CD14-positive monocyte (primary cell): Measurements from ENCODE around the gene CRX. TPM values are rescaled to one million over a fixed set of nuclear protein-coding genes. Genes with fewer than 3 reads are reported as not detected.
"Not testable (repeated sequence)": the region's sequence is repeated elsewhere in the genome, so short reads cannot be mapped to it uniquely, and the experiment has no call there.

Experiments used
- DNase-seq, 3 donors: peaks; one replicate each; pipeline ENCODE4 v3.0.0-alpha.2; 2011 to 2022
- H2AFZ ChIP-seq: 2 replicates; pipeline ENCODE4 v1.6.0; 2012; ENCODE audit warnings: mild to moderate bottlenecking, low read depth, low read length, inconsistent platforms; ENCODE audit not compliant: insufficient read depth, poor library complexity, severe bottlenecking
- H3K27ac ChIP-seq, 2 donors: 1 replicate in 1 of 2; 2 replicates in 1 of 2; pipeline ENCODE4 v1.5.1; 2012 to 2013; ENCODE audit warnings: low read length in 2 of 2, control low read depth in 1 of 2, inconsistent platforms in 1 of 2, low read depth in 1 of 2, mild to moderate bottlenecking in 1 of 2
- H3K27me3 ChIP-seq, 2 donors: one replicate each; pipeline versions ENCODE4 v1.6.0 to v1.6.1; 2011 to 2013; ENCODE audit warnings: low read length in 2 of 2; ENCODE audit not compliant: control insufficient read depth in 2 of 2, insufficient read depth in 2 of 2
- H3K36me3 ChIP-seq, 2 donors: replicated peaks in 1 of 2; 1 replicate in 1 of 2; 2 replicates in 1 of 2; pipeline versions ENCODE4 v1.5.1 to v1.6.1; 2012 to 2013; ENCODE audit warnings: low read length in 2 of 2, control low read depth in 1 of 2, inconsistent platforms in 1 of 2, mild to moderate bottlenecking in 1 of 2; ENCODE audit not compliant: insufficient read depth in 2 of 2, control insufficient read depth in 1 of 2
- H3K4me1 ChIP-seq, 2 donors: 1 replicate in 1 of 2; 2 replicates in 1 of 2; pipeline versions ENCODE4 v1.5.1 to v1.6.1; 2012 to 2013; ENCODE audit warnings: low read length in 2 of 2, control low read depth in 1 of 2, inconsistent platforms in 1 of 2, mild to moderate bottlenecking in 1 of 2, moderate library complexity in 1 of 2; ENCODE audit not compliant: insufficient read depth in 2 of 2, control insufficient read depth in 1 of 2
- H3K4me2 ChIP-seq: replicated peaks from 2 replicates; pipeline ENCODE3; 2012; ENCODE audit warnings: low read length, moderate library complexity, mild to moderate bottlenecking; ENCODE audit not compliant: poor library complexity, severe bottlenecking; ENCODE audit errors: extremely low read depth
- H3K4me3 ChIP-seq, 3 experiments: fragments of 200-600 bp in 1 of 3; sonication (generic) in 1 of 3; replicated peaks in 1 of 3; 1 replicate in 2 of 3; 2 replicates in 1 of 3; pipeline ENCODE4 v1.5.1; 2011 to 2013; ENCODE audit warnings: low read length in 3 of 3, mild to moderate bottlenecking in 3 of 3, control low read depth in 2 of 3, low read depth in 2 of 3, inconsistent platforms in 1 of 3, moderate library complexity in 1 of 3
- H3K79me2 ChIP-seq: 2 replicates; pipeline ENCODE4 v1.6.0; 2012; ENCODE audit warnings: mild to moderate bottlenecking, control low read depth, inconsistent platforms, low read length, moderate library complexity; ENCODE audit not compliant: insufficient read depth
- H3K9ac ChIP-seq: 2 replicates; pipeline ENCODE4 v1.6.0; 2017; ENCODE audit warnings: low read length, mild to moderate bottlenecking; ENCODE audit not compliant: insufficient read depth, poor library complexity, severe bottlenecking
- H3K9me3 ChIP-seq, 2 donors: replicated peaks in 1 of 2; 1 replicate in 1 of 2; 2 replicates in 1 of 2; pipeline versions ENCODE4 v1.5.1 to v1.6.1; 2012 to 2013; ENCODE audit warnings: low read length in 2 of 2, control low read depth in 1 of 2; ENCODE audit not compliant: control insufficient read depth in 1 of 2, insufficient read depth in 1 of 2
- H4K20me1 ChIP-seq: 2 replicates; pipeline ENCODE4 v1.6.0; 2012; ENCODE audit warnings: mild to moderate bottlenecking, low read length, control low read depth, moderate library complexity; ENCODE audit not compliant: insufficient read depth
- H3K27ac Mint-ChIP-seq, 7 donors: one replicate each; pipeline ENCODE4 v1.8.0; 2020; ENCODE audit warnings: mild to moderate bottlenecking in 7 of 7, mixed read lengths in 7 of 7, moderate library complexity in 6 of 7, inconsistent platforms in 2 of 7
- H3K27me3 Mint-ChIP-seq, 3 donors: one replicate each; pipeline ENCODE4 v1.8.0; 2021 to 2022; ENCODE audit warnings: low read depth in 3 of 3, mild to moderate bottlenecking in 3 of 3, mixed read lengths in 3 of 3, moderate library complexity in 3 of 3, inconsistent platforms in 1 of 3
- H3K36me3 Mint-ChIP-seq, 2 donors: one replicate each; pipeline ENCODE4 v1.8.0; 2020; ENCODE audit warnings: mixed read lengths in 2 of 2, inconsistent platforms in 1 of 2, mild to moderate bottlenecking in 1 of 2
- H3K4me1 Mint-ChIP-seq: one replicate; pipeline ENCODE4 v1.8.0; 2020; ENCODE audit warnings: mild to moderate bottlenecking, mixed read lengths
- H3K4me3 Mint-ChIP-seq, 2 donors: one replicate each; pipeline ENCODE4 v1.8.0; 2020; ENCODE audit warnings: mild to moderate bottlenecking in 2 of 2, mixed read lengths in 2 of 2, moderate library complexity in 1 of 2
- H3K9me3 Mint-ChIP-seq, 7 donors: one replicate each; pipeline ENCODE4 v1.8.0; 2020 to 2022; ENCODE audit warnings: mixed read lengths in 7 of 7, mild to moderate bottlenecking in 6 of 7, moderate library complexity in 6 of 7, inconsistent platforms in 2 of 7
- CTCF ChIP-seq: fragments of 200-600 bp; IDR thresholded peaks from one replicate; pipeline ENCODE4 v1.8.0; 2022; ENCODE audit warnings: antibody characterized with exemption, mild to moderate bottlenecking
- WGBS: methylation state at CpG from one replicate; pipeline ENCODE4 v1.1.5; 2013; ENCODE audit warnings: missing lambda C conversion rate; ENCODE audit not compliant: insufficient coverage; 5-methylcytosine and 5-hydroxymethylcytosine counted together
- intact Hi-C, 2 donors: fragments of 100-400 bp; cut with micrococcal nuclease; formaldehyde crosslinking; loops; one replicate each; pipeline versions ENCODE4 v1.15.0 to v1.15.1; 2023
- polyA plus RNA-seq, 3 donors: library from polyadenylated mRNA; depleted of rRNA in 1 of 3; unstranded in 2 of 3; stranded (reverse) in 1 of 3; fragments of 300-500 nt in 2 of 3; fragments of >200 nt in 1 of 3; fragmentation: Illumina TruSeq in 2 of 3; gene quantifications; 1 replicate in 2 of 3; 2 replicates in 1 of 3; pipeline ENCODE4 v1.2.3, GENCODE V29; 2012 to 2021

CRX gene
- polyA plus RNA-seq, 3 donors: not detected

- Histone ChIP-seq H3K36me3 (no peaks in the 10 kb centered on the region), H3K9me3 (peaks cover 0 to 3% of the 10 kb centered on the region in 2 donors), H3K9ac (no peak overlapping the region), H3K27ac (no peak overlapping the region), H3K27me3 (no peaks in the 10 kb centered on the region), H4K20me1 (no peaks in the 10 kb centered on the region), H2AFZ (no peak overlapping the region), H3K4me3 (no peak overlapping the region), H3K4me1 (no peaks in the 10 kb centered on the region), H3K4me2 (no peak overlapping the region), H3K79me2 (no peaks in the 10 kb centered on the region)
- intact Hi-C loops: no loop called here
- no peaks in the 10 kb centered on the region for H3K36me3 Mint-ChIP-seq
- H3K27ac Mint-ChIP-seq: peak overlapping the region in 1 of 7 donors; percentile 33
- DNase-seq: no peak
- WGBS: no CpG with 5 or more reads among the region's 4 CpGs
- H3K27me3 Mint-ChIP-seq: peaks cover 6 to 21% (median 14%) of the 10 kb centered on the region in 3 donors
- H3K4me1 Mint-ChIP-seq: no peaks in the 10 kb centered on the region
- TF ChIP-seq CTCF: no peak
- H3K4me3 Mint-ChIP-seq: no peak overlapping the region
- H3K9me3 Mint-ChIP-seq: peaks cover 2 to 13% (median 4%) of the 10 kb centered on the region in 7 donors
These were observed 57.2 kb downstream of the CRX start for GRCh38 chr19:47878906-47879305.

GRCh38 chr19:47879385-47879784, 57.6 kb downstream of the CRX start:
- H3K9ac ChIP-seq, H3K36me3 ChIP-seq, H3K9me3 ChIP-seq, intact Hi-C loops, H4K20me1 ChIP-seq, H3K27me3 ChIP-seq, H2AFZ ChIP-seq, H3K4me3 Mint-ChIP-seq, H3K4me2 ChIP-seq, H3K27ac Mint-ChIP-seq, H3K27ac ChIP-seq, H3K4me1 Mint-ChIP-seq, H3K4me1 ChIP-seq, H3K79me2 ChIP-seq, H3K36me3 Mint-ChIP-seq, H3K4me3 ChIP-seq: not testable (repeated sequence)
- peaks cover 6 to 16% (median 10%) of the 10 kb centered on the region in 3 donors for H3K27me3 Mint-ChIP-seq
- DNase-seq: peak in 1 of 3 donors; percentile 8
- WGBS: no CpG with 5 or more reads among the region's 4 CpGs
- H3K9me3 Mint-ChIP-seq: peaks cover 2 to 13% (median 4%) of the 10 kb centered on the region in 7 donors
